HepG2 (cell line): Measurements from ENCODE around the gene C11orf65. TPM values are rescaled to one million over a fixed set of nuclear protein-coding genes. Genes with fewer than 3 reads are reported as not detected.
A peak's percentile ranks its signal among the peaks of the same experiment; 100 is the strongest.

ENCODE experiments used
- AGO2 ChIP-seq: fragments of 200-400 bp; formaldehyde crosslinking; optimal IDR thresholded peaks from 2 replicates; pipeline ENCODE3; 2017; ENCODE audit warnings: mild to moderate bottlenecking, low read depth, low read length, moderate library complexity
- BRF2 ChIP-seq: sonication (generic); formaldehyde crosslinking; IDR thresholded peaks from 2 replicates; pipeline ENCODE4 v1.8.1; 2022; ENCODE audit warnings: mild to moderate bottlenecking, missing genetic modification reagents
- CREBL2 ChIP-seq: sonication (generic); formaldehyde crosslinking; IDR thresholded peaks from 2 replicates; pipeline ENCODE4 v1.8.1; 2023; ENCODE audit warnings: missing genetic modification reagents, mild to moderate bottlenecking, borderline replicate concordance
- E2F5 ChIP-seq: sonication (generic); formaldehyde crosslinking; conservative IDR thresholded peaks from 2 replicates; pipeline ENCODE4 v1.4.0; 2020; ENCODE audit warnings: missing genetic modification reagents
- MAX ChIP-seq: IDR thresholded peaks from 2 replicates; pipeline ENCODE4 v1.6.1; 2012; ENCODE audit warnings: inconsistent platforms
- MAZ ChIP-seq, 2 experiments: sonication (generic) in 1 of 2; formaldehyde crosslinking in 1 of 2; IDR thresholded peaks; 2 replicates each; pipeline versions ENCODE4 v1.5.0 to v1.6.1; 2012 to 2020; ENCODE audit warnings: low read depth in 2 of 2, mild to moderate bottlenecking in 2 of 2, borderline replicate concordance in 1 of 2, improper control_type of control experiment in 1 of 2, low read length in 1 of 2, missing genetic modification reagents in 1 of 2, moderate library complexity in 1 of 2
- SMAD9 ChIP-seq: sonication (generic); formaldehyde crosslinking; IDR thresholded peaks from 2 replicates; pipeline ENCODE4 v1.5.1; 2020; ENCODE audit warnings: mild to moderate bottlenecking, missing genetic modification reagents
- TFE3 ChIP-seq: IDR thresholded peaks from 2 replicates; pipeline ENCODE4 v1.6.1; 2016
- ZNF12 ChIP-seq: sonication (generic); formaldehyde crosslinking; IDR thresholded peaks from 2 replicates; pipeline ENCODE4 v1.5.0; 2020; ENCODE audit warnings: missing genetic modification reagents
- ZNF296 ChIP-seq: sonication (generic); formaldehyde crosslinking; conservative IDR thresholded peaks from 2 replicates; pipeline ENCODE4 v1.5.0; 2020; ENCODE audit warnings: mild to moderate bottlenecking, missing genetic modification reagents
- ZNF33A ChIP-seq: sonication (generic); formaldehyde crosslinking; IDR thresholded peaks from 2 replicates; pipeline ENCODE4 v1.5.1; 2020; ENCODE audit warnings: missing genetic modification reagents, mild to moderate bottlenecking, moderate library complexity, borderline replicate concordance
- ZNF441 ChIP-seq: sonication (generic); formaldehyde crosslinking; IDR thresholded peaks from 2 replicates; pipeline ENCODE4 v1.7.0; 2021; ENCODE audit warnings: missing genetic modification reagents, borderline replicate concordance
- ZNF619 ChIP-seq: sonication (generic); formaldehyde crosslinking; IDR thresholded peaks from 2 replicates; pipeline ENCODE4 v1.4.0; 2020; ENCODE audit warnings: mild to moderate bottlenecking, missing genetic modification reagents
- ZNF687 ChIP-seq: sonication (generic); formaldehyde crosslinking; IDR thresholded peaks from 2 replicates; pipeline ENCODE4 v1.5.1; 2020; ENCODE audit warnings: mild to moderate bottlenecking, missing genetic modification reagents, moderate library complexity
- ZSCAN20 ChIP-seq: sonication (generic); formaldehyde crosslinking; IDR thresholded peaks from 2 replicates; pipeline ENCODE4 v1.4.0; 2020; ENCODE audit warnings: missing genetic modification reagents, mild to moderate bottlenecking, borderline replicate concordance
- ZSCAN31 ChIP-seq: sonication (generic); formaldehyde crosslinking; IDR thresholded peaks from 2 replicates; pipeline ENCODE4 v1.5.0; 2020; ENCODE audit warnings: low read depth, mild to moderate bottlenecking, missing genetic modification reagents
- polyA plus RNA-seq, 8 experiments: library from polyadenylated mRNA; depleted of rRNA in 3 of 8; stranded (reverse) in 7 of 8; unstranded in 1 of 8; fragments of >200 nt; fragmentation: Illumina TruSeq in 4 of 8; extraction: Trizol in 4 of 8; gene quantifications; 2 replicates each; pipeline versions ENCODE4 v1.2.1 to v1.2.3, GENCODE V29; 2011 to 2016; ENCODE audit warnings: low read depth in 4 of 8, missing spikeins in 1 of 8, mixed read lengths in 1 of 8; ENCODE audit not compliant: insufficient read depth in 1 of 8
- total RNA-seq, 5 experiments: library from RNA; depleted of rRNA; stranded (reverse); fragments of >200 nt; fragmentation: Illumina TruSeq; extraction: Trizol; gene quantifications; 2 replicates each; pipeline ENCODE4 v1.2.3, GENCODE V29; 2016; ENCODE audit warnings: low read depth in 1 of 5

The C11orf65 gene
- total and polyA plus RNA-seq, 2 of the 13 experiments (the other 11 are each of a cell fraction or from before 2014, with no cell fraction given), result 0.38 to 0.42 TPM

GRCh38 chr11:108498046-108498815, 30.9 kb upstream of the C11orf65 start, which contains the start of gene POGLUT3 (continued):
- TF ChIP-seq TFE3 (CRISPR knock-in tag) (0 out of 2 replicates have a peak, but pooled peaks have one; percentile 41), ZNF296 (CRISPR knock-in tag) (no peak), ZNF619 (CRISPR knock-in tag) (no peak), BRF2 (peak; percentile 53), AGO2 (peak; percentile 80), ZSCAN20 (CRISPR knock-in tag) (0 out of 2 replicates have a peak, but pooled peaks have one; percentile 72), SMAD9 (CRISPR knock-in tag) (0 out of 2 replicates have a peak, but pooled peaks have one; percentile 59), MAX (peak; percentile 91), ZNF12 (CRISPR knock-in tag) (peak; percentile 24; the same call in 1 of the 2 replicates), E2F5 (peak; percentile 81), ZSCAN31 (CRISPR knock-in tag) (0 out of 2 replicates have a peak, but pooled peaks have one; percentile 7), ZNF441 (CRISPR knock-in tag) (0 out of 2 replicates have a peak, but pooled peaks have one; percentile 15), ZNF687 (CRISPR knock-in tag) (peak; percentile 87), ZNF33A (CRISPR knock-in tag) (no peak), CREBL2 (no peak), MAZ (IDR thresholded peaks at IDR 0.05; ENCODE audit: borderline replicate concordance, low read depth, low read length) (no peak), MAZ (CRISPR knock-in tag; IDR thresholded peaks at IDR 0.05; ENCODE audit: low read depth) (peak; percentile 57; the same call in 1 of the 2 replicates)
